A673 (cell line): ENCODE data around the gene ZNF789.

Source experiments
- CTCF ChIP-seq: fragments of 300-800, 200-600 bp; sonication (generic); conservative IDR thresholded peaks from 2 replicates; pipeline ENCODE4 v1.5.1; 2017; ENCODE audit warnings: low read depth, mild to moderate bottlenecking, antibody characterized with exemption, low read length, moderate library complexity, mixed read lengths
- EZH2 ChIP-seq: fragments of 200-600 bp; sonication (generic); IDR thresholded peaks from 2 replicates; pipeline ENCODE4 v1.6.1; 2017; ENCODE audit warnings: borderline replicate concordance, low read depth, mild to moderate bottlenecking, mixed read lengths, antibody characterized with exemption, low read length; ENCODE audit not compliant: poor library complexity, severe bottlenecking

- TF ChIP-seq CTCF (no peak), EZH2 (no peak)
These were observed 34.6 kb upstream of the ZNF789 start for GRCh38 chr7:99437946-99438572.
